MM.1S (cell line): ENCODE results near the gene FBLN1.

Experiments
- DNase-seq: peaks from one replicate; pipeline ENCODE4 v3.0.0-alpha.2; 2015
- H2AFZ ChIP-seq: fragments of 300-600 bp; sonication (generic); 2 replicates; pipeline ENCODE4 v1.6.0; 2016; ENCODE audit warnings: antibody characterized with exemption, low read length
- H3F3A ChIP-seq: fragments of 300-600 bp; sonication (generic); 2 replicates; pipeline ENCODE4 v1.6.1; 2016; ENCODE audit warnings: mild to moderate bottlenecking, antibody characterized with exemption, low read length, moderate library complexity, mixed read lengths; ENCODE audit not compliant: insufficient read depth
- H3K27ac ChIP-seq: fragments of 300-600 bp; sonication (generic); 2 replicates; pipeline ENCODE4 v1.5.1; 2016; ENCODE audit warnings: mild to moderate bottlenecking, low read length
- H3K27me3 ChIP-seq: fragments of 300-600 bp; sonication (generic); replicated peaks from 2 replicates; pipeline ENCODE4 v1.6.0; 2016; ENCODE audit warnings: low read length; ENCODE audit not compliant: insufficient read depth
- H3K36me3 ChIP-seq: fragments of 300-600 bp; sonication (generic); replicated peaks from 2 replicates; pipeline ENCODE4 v1.6.1; 2016; ENCODE audit warnings: mild to moderate bottlenecking, low read length, mixed read lengths; ENCODE audit not compliant: insufficient read depth
- H3K4me1 ChIP-seq: fragments of 300-600 bp; sonication (generic); 2 replicates; pipeline ENCODE4 v1.6.1; 2016; ENCODE audit warnings: low read length, mixed read lengths
- H3K4me2 ChIP-seq: fragments of 300-600 bp; sonication (generic); 2 replicates; pipeline ENCODE4 v1.6.0; 2016; ENCODE audit warnings: low read depth, low read length
- H3K4me3 ChIP-seq: fragments of 300-600 bp; sonication (generic); 2 replicates; pipeline ENCODE4 v1.5.1; 2016; ENCODE audit warnings: low read length, mixed read lengths
- H3K79me2 ChIP-seq: fragments of 300-600 bp; sonication (generic); 2 replicates; pipeline ENCODE4 v1.6.1; 2016; ENCODE audit warnings: mixed run types, low read length, mixed read lengths
- H3K9ac ChIP-seq: fragments of 300-600 bp; sonication (generic); 2 replicates; pipeline ENCODE4 v1.6.1; 2016; ENCODE audit warnings: low read length, mixed read lengths
- H3K9me2 ChIP-seq: fragments of 300-600 bp; sonication (generic); replicated peaks from 2 replicates; pipeline ENCODE4 v1.6.1; 2016; ENCODE audit warnings: mild to moderate bottlenecking, low read length, mixed read lengths; ENCODE audit not compliant: insufficient read depth
- H3K9me3 ChIP-seq: fragments of 300-600 bp; sonication (generic); replicated peaks from 2 replicates; pipeline ENCODE4 v1.6.1; 2016; ENCODE audit warnings: mild to moderate bottlenecking, low read length, mixed read lengths; ENCODE audit not compliant: insufficient read depth
- H4K20me1 ChIP-seq: fragments of 300-600 bp; sonication (generic); 2 replicates; pipeline ENCODE4 v1.6.1; 2016; ENCODE audit warnings: mild to moderate bottlenecking, low read length, moderate library complexity, mixed read lengths; ENCODE audit not compliant: insufficient read depth
- CTCF ChIP-seq: fragments of 300-600 bp; sonication (generic); IDR thresholded peaks from 2 replicates; pipeline ENCODE4 v1.5.1; 2016; ENCODE audit warnings: antibody characterized with exemption, low read length, mixed read lengths
- EZH2 ChIP-seq: fragments of 300-600 bp; sonication (generic); optimal IDR thresholded peaks from 2 replicates; pipeline ENCODE3; 2017; ENCODE audit warnings: low read depth, mild to moderate bottlenecking, antibody characterized with exemption, low read length, mixed read lengths
- EZH2phosphoT487 ChIP-seq: fragments of 300-600 bp; sonication (generic); IDR thresholded peaks from 2 replicates; pipeline ENCODE4 v1.6.1; 2018; ENCODE audit warnings: antibody characterized with exemption, low read length

The FBLN1 gene

DNA sequence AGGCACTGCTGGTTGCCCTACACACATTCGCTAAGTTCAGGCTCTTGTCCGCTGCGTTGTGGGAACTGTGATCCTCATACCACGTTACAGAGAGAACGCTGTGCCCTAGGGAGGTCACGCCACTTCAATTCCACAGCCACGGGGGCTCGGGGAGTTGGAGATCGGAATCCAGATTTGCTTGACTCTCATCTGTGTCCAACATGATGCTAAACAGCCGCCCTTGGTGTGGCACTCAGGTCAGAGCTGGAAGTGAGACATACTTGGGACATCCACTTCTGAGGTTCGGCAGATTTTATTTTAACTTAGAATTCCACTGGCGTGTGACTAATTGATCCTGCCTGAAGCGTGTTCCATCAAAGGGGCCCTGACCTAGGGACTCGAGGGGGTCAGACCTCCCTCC is 47.5 kb upstream of the FBLN1 start:
- Histone ChIP-seq H4K20me1 (no peaks in the 10 kb centered on the region), H3K4me1 (no peaks in the 10 kb centered on the region), H3K27ac (no peak overlapping the region), H3K9me2 (no peaks in the 10 kb centered on the region), H3K4me3 (no peak overlapping the region), H3K9ac (no peak overlapping the region), H3K27me3 (peaks cover 98% of the 10 kb centered on the region), H3K36me3 (no peaks in the 10 kb centered on the region), H3K79me2 (no peaks in the 10 kb centered on the region), H3F3A (no peaks in the 10 kb centered on the region), H3K9me3 (no peaks in the 10 kb centered on the region), H2AFZ (no peak overlapping the region), H3K4me2 (no peak overlapping the region)
- no peak for TF ChIP-seq EZH2phosphoT487
- TF ChIP-seq CTCF = no peak
- TF ChIP-seq EZH2 = no peak
- no peak for DNase-seq

GRCh38 chr22:45455621-45456020 is 47.1 kb upstream of the FBLN1 start:
- H3K4me1 ChIP-seq = no peaks in the 10 kb centered on the region
- H3K4me2 ChIP-seq = no peak overlapping the region
- H3K9me3 ChIP-seq = no peaks in the 10 kb centered on the region
- no peak overlapping the region for H3K4me3 ChIP-seq
- no peaks in the 10 kb centered on the region for H3F3A ChIP-seq
- H2AFZ ChIP-seq = no peak overlapping the region
- no peak for DNase-seq
- TF ChIP-seq EZH2 (no peak), CTCF (no peak), EZH2phosphoT487 (no peak)
- H3K36me3 ChIP-seq = no peaks in the 10 kb centered on the region
- H3K9ac ChIP-seq = no peak overlapping the region
- H3K27ac ChIP-seq = no peak overlapping the region
- no peaks in the 10 kb centered on the region for H4K20me1 ChIP-seq
- H3K9me2 ChIP-seq = no peaks in the 10 kb centered on the region
- peaks cover 98% of the 10 kb centered on the region for H3K27me3 ChIP-seq
- no peaks in the 10 kb centered on the region for H3K79me2 ChIP-seq

DNA sequence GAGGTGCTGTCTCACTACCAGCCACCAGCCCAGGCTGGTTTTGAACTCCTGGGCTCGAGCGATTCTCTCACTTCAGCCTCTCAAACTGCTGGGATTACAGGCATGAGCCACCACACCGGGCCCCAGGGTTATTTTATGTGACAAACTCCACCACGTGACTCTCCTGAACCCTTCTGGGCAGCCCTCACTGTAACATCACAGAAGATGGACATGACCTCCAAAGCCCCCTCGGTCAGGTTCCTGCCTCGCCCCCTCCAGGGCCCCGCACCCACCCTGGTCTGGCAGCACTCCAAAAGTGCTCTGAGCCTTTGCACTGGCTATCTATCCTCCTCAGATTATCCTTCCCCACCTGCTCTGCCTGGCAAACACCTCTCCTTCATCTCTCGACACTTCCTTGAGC is 45.9 kb upstream of the FBLN1 start:
- H3K27ac ChIP-seq = no peak overlapping the region
- H3K9me3 ChIP-seq = no peaks in the 10 kb centered on the region
- H2AFZ ChIP-seq = no peak overlapping the region
- peaks cover 91% of the 10 kb centered on the region for H3K27me3 ChIP-seq
- no peaks in the 10 kb centered on the region for H3K4me1 ChIP-seq
- H3K9ac ChIP-seq = no peak overlapping the region
- H3F3A ChIP-seq = no peaks in the 10 kb centered on the region
- TF ChIP-seq EZH2phosphoT487 (no peak), CTCF (no peak), EZH2 (no peak)
- no peak for DNase-seq
- H3K79me2 ChIP-seq = no peaks in the 10 kb centered on the region
- H3K36me3 ChIP-seq = no peaks in the 10 kb centered on the region
- H4K20me1 ChIP-seq = no peaks in the 10 kb centered on the region
- H3K4me3 ChIP-seq = no peak overlapping the region
- no peak overlapping the region for H3K4me2 ChIP-seq
- no peaks in the 10 kb centered on the region for H3K9me2 ChIP-seq
